Measurements from ENCODE around the gene ARID5B.

ARID5B gene

DNA sequence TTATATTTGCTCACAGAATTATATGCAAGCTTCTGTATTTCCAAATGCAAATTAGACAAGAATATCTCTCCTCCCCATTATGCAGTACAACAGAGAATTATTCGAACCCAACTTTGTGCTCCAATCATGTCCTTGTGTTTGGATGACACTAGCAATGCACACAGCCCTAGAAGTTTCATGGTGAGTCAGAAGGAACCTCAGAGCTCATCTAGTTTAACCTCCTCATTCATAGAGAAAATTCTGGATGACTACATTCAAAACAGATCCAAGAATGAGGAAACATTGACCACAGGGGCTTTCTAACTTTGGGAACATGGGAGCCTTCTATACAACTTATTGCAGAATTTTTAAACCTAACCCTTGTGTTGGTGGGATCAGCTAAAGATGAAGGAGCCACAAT, 12.8 kb upstream of the ARID5B start:
- DNase-seq (ENCODE audit: low read depth) = no peak

- no peak for DNase-seq (ENCODE audit: low read depth)
These were observed 11.1 kb upstream of the ARID5B start for GRCh38 chr10:61890430-61890829.

GRCh38 chr10:61890881-61891409, 10.6 kb upstream of the ARID5B start:
- no peak for DNase-seq (ENCODE audit: low read depth)

GRCh38 chr10:61891906-61892585, 9.5 kb upstream of the ARID5B start:
- DNase-seq (ENCODE audit: low read depth) = no peak

DNA sequence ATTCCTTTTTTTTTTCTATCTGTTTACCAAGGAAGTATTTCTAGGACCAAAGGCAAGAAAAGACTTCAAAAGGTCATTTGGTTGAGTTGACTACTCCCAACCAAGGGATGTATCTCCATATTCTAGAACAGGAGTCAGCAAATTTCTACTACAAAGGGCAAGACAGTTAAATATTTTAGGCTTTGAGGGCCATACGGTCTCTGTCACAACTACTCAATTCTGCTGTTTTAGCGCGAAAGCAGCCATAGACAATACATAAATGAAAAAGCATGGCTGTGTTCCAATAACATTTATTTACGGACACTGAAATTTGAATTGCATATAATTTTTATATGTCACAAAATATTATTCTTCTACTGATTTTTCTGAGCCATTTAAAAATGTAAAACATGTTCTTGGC, 8.5 kb upstream of the ARID5B start:
- DNase-seq (ENCODE audit: low read depth) = no peak

DNA sequence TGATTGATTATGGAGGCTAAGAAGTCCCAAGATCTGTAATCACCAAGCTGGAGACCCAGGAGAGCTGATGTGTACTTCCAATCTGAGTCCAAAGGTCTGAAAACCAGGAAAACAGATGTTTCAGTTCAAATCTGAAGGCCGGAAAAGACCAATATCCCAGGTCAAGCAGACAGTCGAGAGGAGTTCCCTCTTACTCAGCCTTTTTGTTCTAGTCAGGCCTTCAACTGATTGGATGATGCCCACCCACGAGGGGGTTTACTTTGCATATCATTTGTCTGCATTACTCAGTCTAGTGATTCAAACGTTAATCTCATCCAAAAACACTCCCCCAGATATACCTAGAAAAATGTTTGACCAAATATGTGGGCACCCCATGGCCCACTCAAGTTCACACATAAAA, 7.4 kb upstream of the ARID5B start:
- no peak for DNase-seq (ENCODE audit: low read depth)

GRCh38 chr10:61895898-61896600, 5.5 kb upstream of the ARID5B start:
- no peak for DNase-seq (ENCODE audit: low read depth)

DNA sequence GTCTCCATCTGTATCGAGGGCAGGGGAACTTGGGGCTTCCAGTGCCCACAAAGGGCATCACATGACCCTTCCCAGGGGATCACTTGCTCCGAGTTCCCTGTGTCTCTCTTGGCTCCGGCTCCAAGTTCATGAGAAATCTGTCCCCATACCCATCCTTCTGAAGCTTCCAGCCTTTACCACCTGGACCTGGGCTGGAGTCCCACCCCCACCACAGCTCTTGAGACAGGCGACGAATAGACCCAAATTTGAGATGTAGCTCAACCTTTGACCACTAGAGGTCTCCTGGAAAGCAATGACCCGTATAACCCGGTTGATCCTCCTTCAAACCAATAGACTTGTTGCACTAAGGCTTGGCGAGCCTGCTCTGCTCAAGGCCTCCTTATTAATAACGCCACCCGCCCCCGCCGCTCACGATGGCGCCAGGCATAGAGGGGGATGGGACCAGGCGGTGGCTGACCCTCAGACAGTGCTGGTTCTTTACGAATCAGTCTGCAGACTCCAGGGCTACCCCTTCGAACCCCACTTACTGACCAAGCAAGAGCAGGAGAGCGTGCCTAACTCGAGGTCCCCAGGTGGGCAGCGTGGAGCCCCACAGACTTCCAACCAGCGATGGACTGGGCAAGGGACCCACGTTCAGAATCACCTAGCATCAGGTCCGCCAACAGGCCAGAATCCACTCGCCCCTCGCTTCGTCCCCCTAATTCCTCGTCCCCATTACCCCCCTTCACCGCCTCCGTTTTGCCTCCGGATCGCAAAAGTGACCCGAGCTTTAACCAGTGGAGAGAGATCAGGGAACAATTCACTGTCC, 4.4 kb upstream of the ARID5B start:
- no peak for DNase-seq (ENCODE audit: low read depth)

DNA sequence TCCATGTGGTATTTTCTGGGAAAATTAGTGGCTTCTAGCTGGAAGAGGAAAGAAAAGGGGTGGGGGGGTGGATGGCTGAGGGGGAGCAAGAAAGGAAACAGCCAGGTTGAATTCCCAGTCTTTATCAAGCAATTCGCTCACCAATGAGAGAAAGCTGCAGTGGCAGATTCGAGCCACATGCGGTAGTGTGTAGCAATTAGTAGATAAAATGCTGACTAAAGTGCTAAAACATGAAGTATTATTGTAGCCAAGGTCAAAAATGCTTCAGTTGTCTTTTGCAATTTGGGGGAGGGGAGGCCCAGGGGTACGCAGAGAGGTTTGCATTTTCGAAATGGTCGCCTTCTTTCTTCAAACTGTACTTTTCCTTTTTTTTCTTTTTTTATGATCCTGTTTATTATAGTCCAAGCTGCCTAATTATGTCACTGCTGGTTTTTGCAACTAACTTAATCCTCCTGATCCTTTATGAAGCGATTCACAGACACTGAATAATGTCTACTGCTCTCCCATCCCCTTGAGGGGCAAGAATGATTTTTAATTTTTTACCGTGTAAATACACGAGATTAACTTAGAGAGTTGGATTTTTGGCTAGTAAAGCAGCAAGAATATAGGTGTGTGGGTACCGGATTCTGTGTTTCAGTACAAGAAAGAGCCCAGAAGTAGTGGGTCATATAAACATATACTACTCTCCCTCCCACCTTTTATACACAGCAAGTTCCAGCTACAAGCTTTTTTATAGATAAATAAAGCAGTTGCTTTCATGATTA, 3.6 kb upstream of the ARID5B start:
- DNase-seq (ENCODE audit: low read depth) = no peak

GRCh38 chr10:61898435-61898778, 3.1 kb upstream of the ARID5B start:
- no peak for DNase-seq (ENCODE audit: low read depth)

DNA sequence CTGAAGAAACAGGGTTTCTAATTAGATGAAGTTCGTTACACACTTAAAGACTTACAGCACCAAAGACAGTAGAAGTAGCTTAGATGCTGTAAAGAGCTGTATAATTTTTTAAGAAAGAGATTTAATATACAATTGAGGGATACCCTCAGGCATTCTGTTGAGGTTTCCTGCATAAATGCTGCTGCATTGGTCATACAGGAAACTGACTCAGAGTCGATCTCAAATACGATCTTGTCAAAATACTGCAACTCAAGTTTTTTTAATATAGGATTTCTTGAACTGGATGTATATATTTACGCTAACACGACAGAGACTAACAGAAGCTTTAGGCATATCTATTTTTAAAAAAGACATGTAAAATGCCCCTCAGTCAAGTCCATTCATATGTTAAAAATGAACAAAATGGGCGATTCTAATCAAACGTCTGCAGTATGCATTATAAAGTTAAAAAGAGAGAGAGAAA, 2.4 kb upstream of the ARID5B start:
- DNase-seq (ENCODE audit: low read depth) = no peak

GRCh38 chr10:61899663-61899996, 1.9 kb upstream of the ARID5B start:
- no peak for DNase-seq (ENCODE audit: low read depth)

DNA sequence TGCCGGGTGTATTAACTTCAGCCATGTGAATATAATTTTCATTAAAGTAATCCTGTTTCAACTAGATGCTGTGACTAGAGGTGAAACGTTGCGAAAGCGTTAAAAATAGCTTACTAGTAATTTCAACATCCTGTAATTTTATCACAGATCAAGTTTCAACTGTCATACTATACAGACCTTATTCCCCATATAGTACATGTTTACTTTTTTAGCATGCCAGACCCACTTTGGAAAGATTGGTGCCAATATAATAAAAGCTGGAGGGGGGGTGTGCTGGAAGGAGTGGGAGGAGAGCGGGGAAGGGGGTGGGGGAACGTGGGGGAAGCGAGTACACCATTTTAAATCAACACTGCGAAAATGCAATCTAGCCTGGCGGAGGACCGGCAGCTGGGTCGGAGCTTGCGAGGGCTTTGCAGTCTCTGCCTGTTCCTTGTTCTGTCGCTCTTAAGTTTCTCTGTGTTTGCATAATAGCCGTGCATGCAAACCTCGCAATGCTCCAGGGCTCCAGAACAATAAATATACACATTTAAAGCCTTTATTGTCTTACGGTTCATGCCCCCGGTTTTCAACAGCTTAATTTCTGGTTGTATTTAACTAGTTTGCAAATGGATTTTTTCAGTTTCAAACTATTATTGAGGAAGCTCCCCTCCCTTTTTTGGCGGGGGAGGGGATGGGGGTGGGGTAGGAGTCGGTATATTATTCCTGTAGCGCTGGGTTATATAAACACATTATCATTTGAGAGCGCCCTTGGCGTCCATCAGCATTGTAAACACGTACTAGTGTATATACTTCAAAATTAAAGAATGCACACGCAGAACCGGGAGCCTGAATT, 1.3 kb upstream of the ARID5B start:
- DNase-seq (ENCODE audit: low read depth) = no peak

- no peak for DNase-seq (ENCODE audit: low read depth)
These were observed 438 bp downstream of the ARID5B start for GRCh38 chr10:61901829-61902444.

DNA sequence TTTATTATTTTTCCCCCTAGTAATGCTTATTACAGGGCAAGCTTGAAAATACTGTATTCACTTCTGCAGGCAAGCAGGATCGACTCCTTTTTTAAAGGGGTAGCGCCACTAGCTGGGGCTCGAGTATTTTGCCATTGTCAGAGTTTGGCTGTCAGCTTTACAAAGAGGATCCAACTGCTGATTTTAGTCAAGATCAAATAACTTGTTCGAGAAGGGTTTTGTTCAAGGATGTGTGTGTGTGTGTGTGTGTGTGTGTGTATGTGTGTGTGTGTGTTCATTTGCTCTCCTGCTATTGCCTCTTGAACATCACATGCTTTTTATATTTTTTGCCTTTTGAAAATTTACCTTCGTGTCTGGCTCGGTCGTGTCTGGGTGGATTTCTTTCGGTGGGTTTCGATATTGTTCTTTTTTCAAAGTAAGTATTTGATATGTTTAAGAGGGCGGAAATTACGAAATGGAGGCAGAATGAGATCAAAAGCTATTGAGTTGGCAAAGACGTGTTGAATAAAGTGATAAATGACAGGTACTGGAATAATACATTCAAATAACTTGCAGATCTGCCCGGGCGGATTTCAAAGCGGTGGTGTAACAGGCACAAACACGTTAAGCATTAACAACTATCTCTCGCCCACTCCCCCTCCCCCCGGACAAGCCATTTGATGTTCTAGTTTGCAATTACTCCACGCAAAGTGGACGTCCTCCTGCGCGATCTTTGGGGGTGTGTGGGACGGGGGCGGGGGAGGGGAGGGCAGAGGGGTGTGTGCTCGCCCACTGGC, 1.1 kb downstream of the ARID5B start:
- DNase-seq (ENCODE audit: low read depth) = peak; percentile 38

- peak; percentile 46 for DNase-seq (ENCODE audit: low read depth)
These were observed 1.9 kb downstream of the ARID5B start for GRCh38 chr10:61903221-61903927.

DNA sequence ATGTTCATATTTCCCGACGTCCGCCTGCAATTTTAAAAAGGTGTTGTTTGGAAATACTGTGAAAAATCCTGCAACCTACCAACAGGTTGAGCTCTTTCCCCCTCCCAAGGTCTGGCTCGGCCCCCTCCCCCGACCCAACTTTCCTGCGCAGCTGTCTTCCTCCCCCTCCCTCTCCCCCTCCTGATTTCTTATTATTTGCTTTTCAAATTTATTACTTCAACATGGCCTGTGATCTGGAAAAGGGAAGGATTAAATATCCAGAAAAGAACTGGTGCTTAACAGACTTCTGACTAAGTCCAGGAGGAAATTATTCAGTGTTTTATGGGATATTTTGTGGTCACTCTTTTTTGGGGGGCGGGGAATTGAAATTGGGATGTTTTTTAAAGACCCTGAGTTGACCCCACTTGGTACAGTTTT, 2.4 kb downstream of the ARID5B start:
- no peak for DNase-seq (ENCODE audit: low read depth)

- DNase-seq (ENCODE audit: low read depth) = no peak
These were observed 3.5 kb downstream of the ARID5B start for GRCh38 chr10:61904733-61905725.

All from stimulated activated CD8-positive, alpha-beta memory T cell treated with anti-CD3 and anti-CD28 coated beads, Interleukin-7, amount 100 ng/mL, for 24 hours (primary cell).